Measurements from ENCODE around the gene SLC38A3. TPM values are rescaled to one million over a fixed set of nuclear protein-coding genes. Genes with fewer than 3 reads are reported as not detected.

Gene SLC38A3
- total and polyA plus RNA-seq, 2 donors (not counting 1 experiment from before 2014, with no cell fraction given): not detected

- Mint-ChIP-seq H3K9me3 (ENCODE audit: insufficient read depth) (no peaks in the 10 kb centered on the region), H3K4me3 (no peak overlapping the region), H3K4me1 (peaks cover 10% of the 10 kb centered on the region), H3K27me3 (peaks cover 6% of the 10 kb centered on the region), H3K27ac (no peak overlapping the region)
- intact Hi-C loops (cut with micrococcal nuclease): no loop called here
- Histone ChIP-seq H3K4me2 (replicated peaks; ENCODE audit: low read depth, low read length, poor library complexity, severe bottlenecking) (no peak overlapping the region), H2AFZ (ENCODE audit: insufficient read depth, low read depth, low read length, poor library complexity, severe bottlenecking) (no peak overlapping the region), H3K79me2 (ENCODE audit: control insufficient read depth, insufficient read depth, low read length) (no peaks in the 10 kb centered on the region), H4K20me1 (ENCODE audit: control insufficient read depth, insufficient read depth, low read length, poor library complexity, severe bottlenecking) (peaks cover 20% of the 10 kb centered on the region), H3K4me1 (ENCODE audit: control insufficient read depth in 2 of 2, insufficient read depth in 2 of 2, low read length in 2 of 2) (peaks cover 12 to 17% of the 10 kb centered on the region in 2 donors), H3K4me3 (ENCODE audit: control extremely low read depth in 1 of 5, extremely low read depth in 1 of 5, insufficient read depth in 1 of 5, low read depth in 2 of 5, low read length in 4 of 5) (no peak overlapping the region), H3K9me3 (ENCODE audit: control extremely low read depth in 1 of 3, control insufficient read depth in 2 of 3, insufficient read depth in 1 of 3, low read length in 2 of 3) (no peaks in the 10 kb centered on the region), H3K9ac (ENCODE audit: low read length) (no peak overlapping the region), H3K27me3 (replicated peaks in 1 of 4; ENCODE audit: control extremely low read depth in 1 of 4, control insufficient read depth in 3 of 4, insufficient read depth in 4 of 4, low read length in 3 of 4) (peaks cover 0 to 26% (median 4%) of the 10 kb centered on the region in 4 experiments), H3K36me3 (replicated peaks in 1 of 2; ENCODE audit: control extremely low read depth in 1 of 2, control insufficient read depth in 1 of 2, extremely low read depth in 1 of 2, insufficient read depth in 2 of 2, low read length in 1 of 2) (peaks cover 0 to 7% of the 10 kb centered on the region in 2 experiments), H3K27ac (ENCODE audit: low read length in 2 of 2) (no peak overlapping the region)
- ChIA-PET CTCF (interaction anchor here (1.2 to 1.9 kb wide), 4 partner anchors 9 to 37 kb away, joined by 3 to 4 read pairs (median 4); no protein-coding TSS in a partner anchor), POLR2A (interaction anchor here (0.7 kb wide), 1 partner anchor 28 kb away, joined by 6 read pairs; no protein-coding TSS in a partner anchor)
- DNase-seq (no peak), ATAC-seq (ENCODE audit: low read depth) (no peak)
- WGBS (ENCODE audit: insufficient coverage): 96% methylated on average over 6 of the region's 7 CpGs
- no peak for TF ChIP-seq EZH2 (IDR thresholded peaks at IDR 0.05; ENCODE audit: borderline replicate concordance, insufficient read depth, low read depth, low read length, poor library complexity, severe bottlenecking)
- no peak for TF ChIP-seq CTCF (IDR thresholded peaks at IDR 0.05)
Observed at GRCh38 chr3:50262778-50263177, 57.7 kb downstream of the SLC38A3 start.

DNA sequence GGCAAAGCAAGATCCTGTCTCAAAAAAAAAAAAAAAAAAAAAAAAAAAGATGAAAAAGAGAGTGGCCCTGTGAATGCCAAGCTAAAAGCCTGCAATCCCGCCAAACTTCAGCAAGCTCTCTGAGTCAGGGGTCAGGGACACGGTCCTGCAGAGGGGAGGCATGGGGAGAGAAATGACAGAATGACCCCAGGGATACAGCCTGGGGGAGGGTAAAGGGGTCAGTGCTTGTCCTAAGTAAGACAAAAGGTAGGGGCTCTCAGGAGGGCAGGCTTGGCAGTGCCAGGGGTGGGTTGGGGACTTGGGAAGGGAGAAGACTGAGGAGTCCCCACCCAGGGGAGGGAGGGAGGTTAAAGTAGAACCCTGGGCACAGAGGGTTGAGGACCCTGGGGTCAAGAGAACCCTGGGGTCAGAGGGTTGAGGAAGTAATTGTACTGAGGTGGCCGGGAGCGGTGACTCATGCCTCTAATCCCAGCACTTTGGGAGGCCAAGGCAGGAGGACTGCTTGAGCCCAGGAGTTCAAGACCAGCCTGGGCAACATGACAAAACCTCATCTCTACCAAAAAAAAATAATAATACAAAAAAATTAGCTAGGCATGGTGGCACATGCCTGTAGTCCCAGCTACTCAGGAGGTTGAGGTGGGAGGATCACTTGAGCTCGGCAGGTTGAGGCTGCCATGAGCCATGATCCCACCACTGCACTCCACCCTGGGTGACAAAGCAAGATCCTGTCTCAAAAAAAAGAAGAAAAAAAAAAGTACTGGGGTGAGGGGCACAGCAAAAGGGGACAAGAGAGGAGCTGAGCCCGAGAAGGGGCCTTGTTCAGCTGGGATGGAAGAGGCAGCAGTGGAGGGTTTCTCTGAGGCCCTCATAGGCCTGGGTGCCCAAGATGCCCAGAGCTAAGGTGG is 58.7 kb downstream of the SLC38A3 start:
- Mint-ChIP-seq H3K4me3 (no peak overlapping the region), H3K27ac (no peak overlapping the region), H3K4me1 (peaks cover 10% of the 10 kb centered on the region), H3K27me3 (peaks cover 16% of the 10 kb centered on the region), H3K9me3 (ENCODE audit: insufficient read depth) (no peaks in the 10 kb centered on the region)
- no peak for ATAC-seq (ENCODE audit: low read depth)
- Histone ChIP-seq H4K20me1 (ENCODE audit: control insufficient read depth, insufficient read depth, low read length, poor library complexity, severe bottlenecking) (peaks cover 11% of the 10 kb centered on the region), H3K4me1 (ENCODE audit: control insufficient read depth in 2 of 2, insufficient read depth in 2 of 2, low read length in 2 of 2) (peaks cover 12 to 17% of the 10 kb centered on the region in 2 donors), H3K9ac (ENCODE audit: low read length) (no peak overlapping the region), H3K27ac (ENCODE audit: low read length in 2 of 2) (no peak overlapping the region), H3K79me2 (ENCODE audit: control insufficient read depth, insufficient read depth, low read length) (no peaks in the 10 kb centered on the region), H3K27me3 (replicated peaks in 1 of 4; ENCODE audit: control extremely low read depth in 1 of 4, control insufficient read depth in 3 of 4, insufficient read depth in 4 of 4, low read length in 3 of 4) (peaks cover 0 to 32% (median 6%) of the 10 kb centered on the region in 4 experiments), H3K9me3 (ENCODE audit: control extremely low read depth in 1 of 3, control insufficient read depth in 2 of 3, insufficient read depth in 1 of 3, low read length in 2 of 3) (no peaks in the 10 kb centered on the region), H2AFZ (ENCODE audit: insufficient read depth, low read depth, low read length, poor library complexity, severe bottlenecking) (no peak overlapping the region), H3K4me3 (ENCODE audit: control extremely low read depth in 1 of 5, extremely low read depth in 1 of 5, insufficient read depth in 1 of 5, low read depth in 2 of 5, low read length in 4 of 5) (no peak overlapping the region), H3K36me3 (replicated peaks in 1 of 2; ENCODE audit: control extremely low read depth in 1 of 2, control insufficient read depth in 1 of 2, extremely low read depth in 1 of 2, insufficient read depth in 2 of 2, low read length in 1 of 2) (no peaks in the 10 kb centered on the region), H3K4me2 (replicated peaks; ENCODE audit: low read depth, low read length, poor library complexity, severe bottlenecking) (no peak overlapping the region)
- no peak for DNase-seq
- intact Hi-C loops (cut with micrococcal nuclease): no loop called here
- CTCF ChIA-PET: interaction anchor here (0.7 to 1.9 kb wide), 6 partner anchors 8 to 38 kb away, joined by 3 to 4 read pairs (median 4); no protein-coding TSS in a partner anchor
- POLR2A ChIA-PET: interaction anchor here (0.7 kb wide), 2 partner anchors 17 to 29 kb away, joined by 6 to 10 read pairs; no protein-coding TSS in a partner anchor
- TF ChIP-seq CTCF (IDR thresholded peaks at IDR 0.05) (no peak), EZH2 (IDR thresholded peaks at IDR 0.05; ENCODE audit: borderline replicate concordance, insufficient read depth, low read depth, low read length, poor library complexity, severe bottlenecking) (no peak)
- WGBS (ENCODE audit: insufficient coverage): 89% methylated on average over 4 of the region's 6 CpGs

Data from B cell (primary cell).